AG04450 (cell line): ENCODE measurements around the gene ZDHHC20. TPM values are rescaled to one million over a fixed set of nuclear protein-coding genes. Genes with fewer than 3 reads are reported as not detected.

Experiments used
- CTCF ChIA-PET: fragments of 300-600, 350-600 bp; formaldehyde crosslinking; extraction: SDS; loops from one replicate; lab custom pipeline; 2022; ENCODE audit warnings: antibody characterized with exemption, inconsistent platforms; lab: Charles Lee
- POLR2A ChIA-PET: fragments of 350-600 bp; formaldehyde crosslinking; extraction: SDS; loops from one replicate; lab custom pipeline; 2021; ENCODE audit warnings: antibody characterized with exemption, inconsistent platforms; lab: Yijun Ruan, JAX
- DNase-seq: peaks from one replicate; pipeline ENCODE4 v3.0.0-alpha.2; 2011; ENCODE audit warnings: low read depth, low spot score
- H3K27ac ChIP-seq: one replicate; pipeline ENCODE4 v1.5.1; 2012; ENCODE audit warnings: low read depth, low read length, control low read depth
- H3K27me3 ChIP-seq: one replicate; pipeline ENCODE4 v1.6.0; 2012; ENCODE audit warnings: low read length; ENCODE audit not compliant: control insufficient read depth, insufficient read depth
- H3K4me3 ChIP-seq: 2 replicates; pipeline ENCODE4 v1.5.1; 2011; ENCODE audit warnings: mild to moderate bottlenecking, low read depth, low read length, control low read depth
- H3K9me3 ChIP-seq: 2 replicates; pipeline ENCODE4 v1.5.1; 2012; ENCODE audit warnings: low read length; ENCODE audit not compliant: control insufficient read depth, insufficient read depth
- CTCF ChIP-seq: IDR thresholded peaks from 2 replicates; pipeline ENCODE4 v1.5.1; 2011; ENCODE audit warnings: low read depth, low read length, control low read depth, inconsistent platforms
- polyA plus RNA-seq: library from polyadenylated mRNA; depleted of rRNA; stranded (reverse); fragments of >200 nt; gene quantifications from 2 replicates; pipeline ENCODE4 v1.2.3, GENCODE V29; 2011

The ZDHHC20 gene
- polyA plus RNA-seq, 1 experiment: 59.8 TPM

- Histone ChIP-seq H3K27ac (no peak overlapping the region), H3K4me3 (no peak overlapping the region), H3K9me3 (no peaks in the 10 kb centered on the region), H3K27me3 (no peaks in the 10 kb centered on the region)
- no peak for DNase-seq
- TF ChIP-seq CTCF: no peak
- ChIA-PET POLR2A (no interaction called here), CTCF (interaction anchor here (0.5 to 1.5 kb wide), 3 partner anchors 32 to 405 kb away, joined by 3 to 4 read pairs (median 4); no protein-coding TSS in a partner anchor)
Observed at GRCh38 chr13:21328836-21329477, 130.1 kb downstream of the ZDHHC20 start.

- Histone ChIP-seq H3K27ac (no peak overlapping the region), H3K27me3 (no peaks in the 10 kb centered on the region), H3K4me3 (no peak overlapping the region), H3K9me3 (no peaks in the 10 kb centered on the region)
- no peak for DNase-seq
- no peak for TF ChIP-seq CTCF
- ChIA-PET POLR2A (no interaction called here), CTCF (interaction anchor here (1.5 kb wide), 1 partner anchor 150 kb away, joined by 4 read pairs; no protein-coding TSS in a partner anchor)
Observed at GRCh38 chr13:21328201-21328600, 130.9 kb downstream of the ZDHHC20 start.

- H3K4me3 ChIP-seq: peak overlapping the region; percentile 55
- POLR2A ChIA-PET: no interaction called here
- H3K9me3 ChIP-seq: no peaks in the 10 kb centered on the region
- no peak overlapping the region for H3K27ac ChIP-seq
- TF ChIP-seq CTCF: no peak
- no peaks in the 10 kb centered on the region for H3K27me3 ChIP-seq
- DNase-seq: peak; percentile 7
- CTCF ChIA-PET: interaction anchor here (0.8 to 1.9 kb wide), 2 partner anchors 63 to 151 kb away, joined by 4 read pairs; no protein-coding TSS in a partner anchor
Observed at GRCh38 chr13:21326155-21327031, 132.7 kb downstream of the ZDHHC20 start.

GRCh38 chr13:21324803-21325202, 134.3 kb downstream of the ZDHHC20 start:
- H3K9me3 ChIP-seq: peaks cover 6% of the 10 kb centered on the region; the same call in 1 of the 2 replicates
- no peak overlapping the region for H3K27ac ChIP-seq
- TF ChIP-seq CTCF: no peak
- H3K27me3 ChIP-seq: no peaks in the 10 kb centered on the region
- ChIA-PET POLR2A (no interaction called here), CTCF (interaction anchor here (1.9 kb wide), 1 partner anchor 153 kb away, joined by 4 read pairs; no protein-coding TSS in a partner anchor)
- H3K4me3 ChIP-seq: no peak overlapping the region
- DNase-seq: no peak
